HG03135 (cell line): ENCODE results near the gene NPBWR2.

Experiments
- ATAC-seq: cut with Tn5 transposase; IDR thresholded peaks from one replicate; pipeline ENCODE4 v1.9.1; 2021; ENCODE audit warnings: mild to moderate bottlenecking, moderate library complexity; ENCODE audit not compliant: unreplicated experiment

NPBWR2 gene

DNA sequence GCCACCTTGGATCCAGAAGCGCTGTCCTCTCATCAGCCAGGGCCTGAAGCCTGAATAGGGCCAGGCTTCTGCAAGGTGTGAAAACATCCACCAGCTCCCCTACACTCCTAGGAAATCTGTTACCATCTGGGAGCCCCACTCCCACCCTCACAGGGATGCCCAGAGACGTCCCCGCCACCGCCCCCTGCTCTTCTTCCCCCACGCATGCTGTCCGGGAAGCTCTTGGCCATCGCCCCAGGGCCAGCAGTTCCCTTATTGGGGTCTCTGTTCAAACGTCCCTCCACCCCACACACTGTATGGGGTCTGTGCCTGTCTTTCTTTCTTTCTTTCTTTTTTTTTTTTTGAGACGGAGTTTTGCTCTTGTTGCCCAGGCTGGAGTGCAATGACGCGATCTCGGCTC lies 31.8 kb downstream of the NPBWR2 start:
- no peak for ATAC-seq

DNA sequence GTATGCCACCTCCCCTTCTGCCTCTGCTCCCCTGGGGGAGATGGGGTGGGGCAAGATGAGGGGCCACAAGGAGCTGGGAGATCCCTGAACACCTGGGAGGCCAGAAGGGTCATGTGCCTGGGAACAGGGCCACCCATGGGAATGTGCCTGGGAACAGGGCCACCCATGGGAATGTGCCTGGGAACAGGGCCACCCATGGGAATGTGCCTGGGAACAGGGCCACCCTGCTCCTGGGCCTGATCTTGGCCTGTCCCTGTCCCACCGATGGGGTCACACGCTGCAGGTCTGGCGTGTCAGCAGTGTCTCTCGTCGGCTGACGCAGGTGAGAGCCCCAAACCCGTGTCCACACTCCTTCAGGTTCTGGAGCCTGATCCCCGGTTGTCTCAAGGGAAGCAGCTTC lies 32.4 kb downstream of the NPBWR2 start:
- no peak for ATAC-seq

DNA sequence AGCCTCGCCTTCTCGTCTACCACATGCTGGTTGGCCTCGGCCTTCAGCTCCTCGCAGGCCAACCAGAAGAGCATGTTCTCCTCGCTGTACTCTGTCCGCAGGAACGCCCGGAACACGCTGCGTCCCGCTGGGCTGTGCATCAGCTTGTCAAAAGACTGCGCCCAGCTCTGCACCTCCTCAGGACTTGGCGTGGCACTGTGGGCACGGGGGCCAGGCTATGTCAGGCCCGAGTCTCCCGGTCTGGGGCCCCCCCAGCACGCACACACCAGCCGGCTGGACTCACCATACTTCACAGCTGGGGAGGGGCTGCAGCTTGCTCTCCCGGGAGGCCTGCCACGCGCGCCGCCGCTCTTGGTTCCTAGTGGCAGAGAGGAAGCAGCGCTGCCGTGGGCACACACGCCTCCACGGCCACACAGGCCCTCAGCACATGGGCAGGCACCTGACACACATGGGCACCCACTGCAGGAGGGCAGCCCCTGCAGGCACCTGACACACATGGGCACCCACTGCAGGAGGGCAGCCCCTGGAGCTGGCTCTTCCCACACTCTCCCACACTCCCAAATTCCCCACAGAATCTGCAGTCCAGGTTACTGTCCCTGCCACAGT lies 33.1 kb downstream of the NPBWR2 start:
- no peak for ATAC-seq

DNA sequence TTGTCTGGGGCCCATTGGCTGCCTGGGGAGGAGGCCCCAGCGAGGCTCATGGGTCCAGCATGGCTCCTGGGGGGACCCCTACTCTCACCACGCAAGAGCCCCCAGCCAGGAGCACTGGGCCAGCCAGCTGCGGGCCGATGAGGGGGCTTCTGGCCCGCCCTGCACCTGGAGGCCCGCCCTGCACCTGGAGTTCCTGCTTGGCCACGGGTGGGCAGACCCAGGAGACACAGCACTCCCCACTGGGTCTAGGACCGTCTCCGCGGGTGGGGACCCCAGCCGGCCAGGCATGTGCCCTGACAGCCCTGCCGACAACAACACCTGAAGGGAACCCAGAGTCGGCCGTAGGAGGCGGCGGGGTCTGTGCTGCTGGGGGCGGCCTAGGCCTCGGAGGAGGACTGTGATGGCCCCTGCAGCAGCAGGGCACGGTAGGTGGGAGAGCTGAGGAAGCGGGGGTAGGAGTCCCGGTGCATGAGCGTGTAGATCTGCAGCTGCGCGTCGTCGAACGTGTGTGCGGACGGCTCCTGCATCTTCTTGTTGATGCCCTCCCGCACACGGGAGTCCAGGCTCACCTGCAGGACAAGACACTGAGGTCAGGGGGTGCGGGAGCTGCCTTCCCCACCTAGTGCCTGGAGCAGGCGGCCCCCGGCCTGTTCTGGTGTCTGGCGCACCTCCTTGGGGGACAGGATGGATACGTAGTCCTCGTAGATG lies 33.7 kb downstream of the NPBWR2 start:
- no peak for ATAC-seq

DNA sequence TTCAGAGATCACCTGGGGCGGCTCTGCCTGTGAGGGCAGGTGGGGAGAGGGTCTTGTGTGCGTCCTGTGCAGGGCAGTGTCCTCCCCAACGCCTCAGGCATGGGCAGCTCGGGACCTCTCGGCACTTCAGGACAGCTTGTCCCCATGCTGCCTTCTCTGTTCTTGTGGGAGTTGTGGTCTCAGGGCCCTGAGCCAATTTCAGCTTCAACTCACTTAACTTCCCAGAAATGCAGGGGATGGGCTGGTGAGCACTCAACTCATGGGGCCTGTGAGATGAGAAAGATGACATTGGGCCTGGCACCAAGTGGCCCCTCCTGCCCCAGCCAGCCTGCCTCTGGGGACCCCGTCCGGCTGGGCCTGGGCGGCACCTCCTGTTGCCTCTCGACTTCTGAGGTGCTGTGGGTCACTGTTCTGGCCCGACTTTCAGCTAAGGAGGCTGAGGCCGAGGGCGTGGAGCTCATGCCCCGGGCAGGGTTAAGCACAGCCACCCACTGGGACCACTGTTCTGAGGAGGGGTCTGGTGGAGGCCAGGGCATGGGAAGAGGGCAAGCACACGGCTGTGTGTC lies 34.8 kb downstream of the NPBWR2 start:
- ATAC-seq: no peak

DNA sequence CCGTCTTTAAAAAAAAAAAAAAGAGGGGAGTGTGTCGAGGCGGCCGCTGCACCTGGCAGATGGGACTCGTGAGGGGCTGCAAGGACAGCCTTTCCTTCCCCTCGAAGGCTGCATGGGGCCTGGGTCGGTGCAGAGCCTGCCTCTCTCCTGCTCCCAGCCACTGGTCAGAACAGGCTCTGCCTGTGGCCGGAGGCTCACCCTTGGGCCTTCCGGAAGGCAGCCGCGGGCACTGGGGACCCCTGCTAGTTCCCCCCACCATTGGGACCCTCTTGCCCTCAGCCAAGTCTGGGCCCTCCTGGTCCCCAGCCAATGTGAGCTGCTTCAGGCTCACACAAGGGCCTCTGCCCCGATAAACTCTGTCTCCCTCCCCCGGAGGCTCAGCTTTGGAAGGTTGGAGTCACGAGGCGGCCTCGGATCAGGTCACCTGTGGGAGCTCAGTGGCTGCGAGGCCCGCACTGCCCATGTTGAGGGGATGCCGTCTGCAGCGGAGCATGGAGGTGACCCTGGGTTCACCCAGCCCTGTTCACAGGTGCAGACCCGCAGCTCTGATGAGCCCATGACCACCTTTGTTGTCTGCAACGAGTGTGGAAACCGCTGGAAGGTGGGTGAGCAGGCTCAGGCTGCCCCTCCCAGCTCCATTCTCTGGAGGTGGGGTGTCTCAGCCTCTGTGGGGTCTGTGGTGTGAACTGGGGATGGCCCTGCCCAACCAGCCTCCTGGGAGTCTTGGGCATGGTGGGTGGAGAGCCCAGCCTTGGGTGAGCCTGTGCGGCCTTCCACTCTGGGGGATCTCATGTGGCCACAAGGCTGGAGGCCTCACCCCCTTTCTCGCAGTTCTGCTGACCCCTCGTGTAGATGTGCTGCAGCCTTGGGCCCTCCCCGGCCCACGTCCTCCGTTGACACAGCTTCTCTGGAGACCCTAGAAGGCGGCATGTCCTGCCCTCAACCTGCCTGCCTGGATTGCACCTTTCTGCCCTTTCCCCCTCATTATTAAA lies 35.7 kb downstream of the NPBWR2 start:
- ATAC-seq: no peak

DNA sequence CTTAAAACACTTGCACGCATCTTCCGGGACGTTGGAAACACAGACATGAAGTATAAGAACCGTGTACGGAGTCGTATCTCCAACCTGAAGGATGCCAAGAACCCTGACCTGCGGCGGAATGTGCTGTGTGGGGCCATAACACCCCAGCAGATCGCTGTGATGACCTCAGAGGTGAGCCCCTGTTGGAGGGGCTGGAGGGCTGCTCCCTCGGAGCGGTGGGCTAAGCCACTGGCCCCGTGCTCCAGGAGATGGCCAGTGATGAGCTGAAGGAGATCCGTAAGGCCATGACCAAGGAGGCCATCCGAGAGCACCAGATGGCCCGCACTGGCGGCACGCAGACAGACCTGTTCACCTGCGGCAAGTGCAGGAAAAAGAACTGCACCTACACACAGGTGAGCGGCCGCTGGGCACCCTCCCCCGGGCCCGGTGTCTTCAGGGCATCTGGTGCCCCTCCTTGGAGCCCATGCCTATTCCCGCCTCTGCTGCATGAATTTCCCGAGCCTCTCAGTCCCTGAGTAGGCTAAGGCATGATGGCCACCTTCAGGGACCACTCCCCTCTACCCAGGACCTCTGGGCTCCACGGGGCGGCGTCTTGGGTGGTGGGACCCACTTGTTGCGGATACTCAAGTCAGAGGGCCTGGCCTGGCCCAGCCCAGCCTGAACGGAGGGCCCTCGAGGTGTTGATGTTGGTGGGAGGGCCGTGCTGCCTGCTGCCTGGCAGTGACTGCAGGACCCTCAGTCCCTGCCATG lies 36.9 kb downstream of the NPBWR2 start:
- no peak for ATAC-seq

DNA sequence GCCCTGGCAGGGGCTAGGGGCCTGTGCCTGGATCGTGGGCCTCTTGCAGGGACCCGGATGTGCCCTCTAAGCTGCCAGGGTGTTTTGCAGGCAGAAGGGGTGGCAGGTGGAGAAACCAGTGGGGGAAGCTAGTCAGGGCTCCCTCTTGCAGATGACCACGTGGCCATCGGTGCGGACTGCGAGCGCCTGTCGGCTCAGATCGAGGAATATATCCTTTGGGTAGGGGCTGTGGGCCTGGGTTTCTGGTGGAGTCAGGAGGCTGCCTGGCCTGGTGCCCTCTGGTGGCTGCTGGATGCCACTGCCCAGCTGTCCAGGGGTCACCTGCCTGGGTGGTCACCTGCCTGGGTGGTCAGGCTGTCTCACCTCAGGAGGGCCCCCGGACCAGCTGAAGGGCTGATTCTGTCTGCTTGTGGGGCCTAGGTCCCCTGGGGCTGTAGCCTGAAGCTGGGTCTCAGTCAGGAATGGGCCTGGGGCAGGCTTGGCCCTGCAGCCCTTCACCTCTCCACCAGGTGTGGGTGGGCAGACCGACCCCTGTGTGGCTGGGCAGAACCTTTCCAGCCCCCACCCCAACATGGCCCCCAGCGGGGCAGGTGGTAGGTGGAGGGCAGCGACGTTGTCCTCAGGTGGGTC lies 37.6 kb downstream of the NPBWR2 start:
- ATAC-seq: no peak

DNA sequence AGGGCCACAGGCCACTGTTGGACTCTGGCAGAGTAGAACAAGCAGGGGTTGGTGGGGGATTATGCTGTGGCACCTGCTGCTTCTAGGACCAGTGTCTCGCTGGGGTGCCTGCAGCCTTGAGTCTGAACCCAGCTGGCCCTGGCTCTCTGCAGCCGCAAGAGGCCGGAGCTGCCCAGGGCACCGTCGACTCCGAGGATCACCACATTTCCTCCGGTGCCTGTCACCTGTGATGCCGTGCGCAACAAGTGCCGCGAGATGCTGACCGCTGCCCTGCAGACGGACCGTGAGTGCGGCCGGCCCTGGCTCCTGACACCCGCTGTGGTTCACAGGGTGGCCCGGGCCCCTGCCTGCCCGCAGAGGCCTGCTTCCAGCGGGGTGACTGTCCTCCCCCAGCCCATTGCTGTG lies 38.2 kb downstream of the NPBWR2 start:
- ATAC-seq: no peak

DNA sequence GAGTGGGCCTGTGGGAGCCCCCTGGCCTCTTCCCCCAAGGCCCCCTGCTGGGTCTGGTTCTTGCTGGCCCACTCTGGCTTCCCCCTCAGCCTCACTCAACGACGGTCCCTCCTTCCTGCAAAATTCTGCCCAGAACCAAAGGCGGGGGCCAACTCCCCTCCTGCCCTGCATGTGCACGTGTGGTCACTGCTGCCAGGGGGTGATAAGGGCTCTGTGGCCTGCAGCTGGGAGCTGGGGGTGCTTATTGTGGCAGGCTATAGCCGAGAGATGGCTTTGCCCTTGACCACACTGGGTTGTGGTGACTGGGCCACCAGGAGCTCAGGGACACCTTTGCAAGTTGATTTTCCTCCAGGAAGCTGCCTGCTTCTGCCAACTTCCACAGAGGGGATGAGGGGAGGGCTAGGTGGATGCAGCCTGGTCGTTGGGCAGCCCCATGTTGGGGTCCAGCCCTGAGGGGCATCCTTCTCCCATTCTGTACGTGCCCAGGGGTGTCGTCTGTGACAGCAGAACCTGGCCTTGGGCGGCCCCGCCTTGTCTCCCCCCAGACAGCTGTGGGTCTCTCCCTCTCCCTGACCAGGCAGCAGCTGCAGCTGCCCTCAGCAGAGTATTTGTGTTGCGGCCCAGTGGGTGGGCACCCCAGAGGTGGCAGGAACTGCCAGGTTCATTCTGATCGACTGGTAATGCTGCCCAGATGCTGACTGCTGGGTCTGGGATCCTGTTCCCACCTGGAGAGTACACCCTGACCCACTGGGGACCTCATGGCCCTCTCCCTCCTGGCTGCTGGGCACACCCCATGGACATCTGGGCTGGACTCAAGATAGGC lies 38.8 kb downstream of the NPBWR2 start:
- no peak for ATAC-seq

DNA sequence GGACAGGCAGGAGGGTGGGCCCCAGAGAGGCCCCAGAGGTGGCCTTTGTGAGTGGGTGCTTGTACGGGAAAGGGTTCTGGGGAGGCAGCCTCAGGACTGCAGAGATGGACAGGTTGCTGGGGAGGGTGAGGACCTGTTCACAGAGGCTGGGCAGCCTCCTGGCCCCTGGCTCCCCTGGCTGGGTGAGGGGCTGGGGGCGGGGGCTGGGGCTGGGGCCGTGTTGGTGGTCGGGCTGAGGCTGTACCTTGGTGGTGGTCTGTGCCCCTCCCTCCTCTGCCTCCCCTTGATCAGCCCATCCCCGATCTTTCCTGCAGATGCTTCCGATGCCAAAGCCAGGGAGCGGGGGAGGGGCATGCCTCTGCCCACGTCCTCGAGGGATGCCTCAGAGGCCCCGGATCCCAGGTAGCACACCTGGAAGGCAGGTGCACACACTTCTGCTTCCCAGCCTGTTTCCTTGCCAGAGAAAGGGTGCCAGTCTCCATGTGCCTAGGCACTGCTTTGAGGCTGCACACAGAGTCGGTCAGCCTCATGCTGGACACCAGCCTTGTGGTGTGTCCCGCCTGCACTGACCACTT lies 39.5 kb downstream of the NPBWR2 start:
- ATAC-seq: no peak

DNA sequence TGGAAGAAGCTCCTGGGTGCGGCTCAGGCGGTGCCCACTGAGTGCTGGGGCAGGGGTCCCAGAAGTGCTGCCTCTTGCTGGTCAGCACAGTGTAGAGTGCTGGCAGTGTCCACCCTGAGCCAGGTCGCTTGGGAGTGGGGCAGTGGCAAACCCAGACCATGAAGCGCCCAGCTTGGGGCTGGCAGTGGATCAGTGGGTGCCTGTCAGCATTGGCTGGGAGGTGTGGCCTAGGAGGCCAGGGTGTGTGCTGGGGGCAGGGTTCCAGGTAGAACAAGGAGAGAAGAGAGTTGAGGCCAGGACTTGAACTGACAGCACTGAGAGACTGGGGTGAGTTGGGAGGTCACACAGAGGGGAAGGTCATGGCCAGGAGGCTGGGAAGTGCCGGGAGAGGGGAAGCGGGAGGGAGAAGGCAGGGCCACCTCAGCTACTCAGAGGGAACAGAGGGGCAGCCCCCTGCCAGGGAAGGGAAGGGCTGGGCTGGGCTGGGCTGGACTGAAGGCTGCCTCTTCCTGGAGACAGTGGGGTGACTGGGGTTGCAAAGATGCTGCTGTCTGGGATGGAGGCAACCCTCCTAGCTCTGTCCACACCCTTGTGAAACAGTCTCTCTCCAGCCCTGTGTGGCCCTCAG lies 40.2 kb downstream of the NPBWR2 start:
- no peak for ATAC-seq

DNA sequence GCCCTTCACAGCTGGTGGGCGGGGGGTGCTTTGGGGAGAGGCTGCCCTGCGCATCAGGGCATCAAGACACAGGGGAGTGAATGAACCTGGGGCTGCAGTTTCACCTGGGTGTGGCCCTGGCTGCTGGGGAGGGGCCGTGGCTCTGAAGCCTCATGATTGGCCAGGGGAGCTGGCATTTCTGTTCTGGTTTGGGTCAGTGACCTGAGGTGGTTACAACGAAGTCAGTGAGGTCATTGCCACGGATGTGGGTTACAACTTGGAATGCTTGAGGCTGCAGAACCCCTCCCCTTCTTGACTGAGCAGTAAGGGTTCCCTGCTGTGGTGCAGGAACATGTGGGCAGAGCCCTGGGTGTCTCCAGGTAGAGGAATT lies 41.4 kb downstream of the NPBWR2 start:
- peak; percentile 44 for ATAC-seq

DNA sequence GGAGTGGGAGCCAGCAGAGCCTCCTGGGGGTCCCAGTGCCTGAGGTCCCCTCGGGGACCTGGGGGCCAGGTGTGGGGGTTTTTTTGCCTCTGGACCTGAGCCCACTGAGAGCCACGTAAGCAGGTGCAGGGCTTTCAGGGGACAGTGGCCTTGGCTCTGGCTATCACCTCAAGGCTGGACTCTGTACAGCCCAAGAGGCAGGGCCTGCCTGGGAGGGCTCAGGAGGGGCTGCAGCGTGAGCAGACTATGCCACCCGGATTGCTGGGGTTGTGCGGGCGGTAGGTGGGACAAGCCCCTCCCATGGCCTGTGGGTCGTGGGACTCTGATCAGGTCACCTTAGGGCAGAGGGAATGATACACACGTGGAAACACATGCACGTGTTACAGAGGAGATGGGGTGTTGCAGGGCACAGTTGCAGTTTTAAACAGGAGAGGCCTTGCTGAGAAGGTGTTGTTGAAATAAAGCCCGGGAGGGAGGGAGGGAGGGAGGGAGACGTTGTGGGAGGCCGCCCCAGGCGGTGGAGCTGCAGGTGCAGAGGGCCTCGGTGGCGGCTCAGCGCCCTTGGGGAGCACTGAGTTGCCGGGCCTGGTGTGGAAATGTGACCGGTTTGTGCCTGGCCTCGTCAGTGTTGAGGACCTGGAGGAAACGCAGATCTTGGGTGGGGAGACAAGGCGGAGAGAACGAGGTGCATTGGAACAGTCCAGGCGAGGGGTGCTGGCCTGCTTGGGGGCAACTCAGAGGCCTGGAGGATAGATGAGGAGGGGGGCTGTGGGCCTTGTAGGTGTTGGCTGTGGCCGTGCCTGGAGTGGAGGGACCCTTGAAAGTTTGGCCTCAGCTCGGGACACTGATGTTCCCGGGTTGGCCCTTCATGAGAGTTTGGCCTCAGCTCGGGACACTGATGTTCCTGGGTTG lies 42.0 kb downstream of the NPBWR2 start:
- no peak for ATAC-seq

DNA sequence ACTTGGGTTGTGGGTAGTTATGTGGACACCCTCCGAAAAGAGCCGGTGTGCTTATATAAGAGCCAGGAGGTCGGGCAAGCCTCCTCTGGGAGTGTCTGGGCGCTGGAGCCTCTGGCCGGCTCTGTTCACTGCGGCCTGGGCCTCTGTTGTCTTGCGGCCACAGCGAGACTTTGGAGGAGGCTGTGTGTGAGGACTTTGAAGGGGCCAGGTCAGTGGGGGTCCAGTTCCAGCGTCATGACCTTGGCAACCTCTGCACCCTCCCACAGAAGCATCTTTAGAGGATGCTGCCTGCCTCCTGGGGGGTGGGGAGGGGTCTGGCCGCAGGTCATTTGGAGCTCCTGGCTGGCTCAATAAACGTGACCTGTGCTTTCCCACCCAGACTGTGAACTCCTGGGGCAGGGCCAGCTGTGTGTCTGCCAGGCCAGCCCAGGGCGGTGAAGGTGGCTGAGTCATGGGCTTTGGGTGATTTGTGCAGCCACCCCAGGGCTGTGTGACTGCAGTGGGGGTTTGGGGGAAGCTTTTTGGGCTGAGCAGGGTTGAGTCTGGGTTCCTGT lies 43.1 kb downstream of the NPBWR2 start:
- no peak for ATAC-seq

DNA sequence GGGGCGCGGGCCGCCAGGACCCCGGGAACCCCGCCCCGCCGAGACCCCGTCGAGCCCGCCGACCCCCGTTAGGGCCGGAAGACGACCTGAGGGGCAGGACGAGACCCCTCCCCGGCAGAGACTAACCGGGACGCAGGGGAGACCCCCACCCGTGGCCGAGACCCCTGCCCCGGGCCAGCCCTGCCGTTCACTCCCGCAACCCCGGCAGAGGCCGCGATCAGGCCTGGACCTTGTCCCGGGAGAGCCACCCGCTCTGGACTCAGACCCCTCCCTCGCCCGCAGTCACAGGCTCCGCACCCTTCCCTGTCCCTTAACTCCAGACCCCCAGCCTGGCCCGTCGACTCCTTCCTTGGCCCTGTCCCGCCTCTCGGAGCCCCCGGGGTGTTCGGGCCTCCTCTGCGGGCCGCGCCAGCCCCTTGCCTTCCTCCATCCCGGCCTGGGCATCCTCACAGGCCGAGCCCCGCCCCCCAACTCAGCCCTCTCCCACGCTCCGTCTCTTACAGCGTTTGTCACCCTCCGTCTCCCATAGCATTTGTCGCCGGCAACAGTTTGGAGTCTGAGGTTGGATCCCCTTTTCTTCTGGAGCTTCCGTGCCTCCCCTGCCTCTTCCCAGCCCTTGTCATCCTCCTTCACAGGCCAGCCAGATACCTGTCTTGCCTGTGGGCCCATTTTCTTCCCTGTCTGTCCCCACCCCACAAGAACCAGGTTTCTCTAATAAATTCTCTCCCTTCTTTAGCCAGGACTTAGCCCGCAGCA lies 43.8 kb downstream of the NPBWR2 start:
- no peak for ATAC-seq
